Neural cell (in vitro differentiated cells): Measurements from ENCODE around the gene C4orf36. TPM values are rescaled to one million over a fixed set of nuclear protein-coding genes. Genes with fewer than 3 reads are reported as not detected.

Experiments
- H2AFZ ChIP-seq: fragments of 200-600, 300-800 bp; sonication (generic), shearing (Covaris generic); 2 replicates; pipeline ENCODE4 v1.6.0; 2014; ENCODE audit warnings: low read depth, mild to moderate bottlenecking, antibody characterized with exemption, low read length, moderate library complexity
- H3F3A ChIP-seq: fragments of 200-600 bp; shearing (Covaris generic); 2 replicates; pipeline ENCODE4 v1.6.1; 2016; ENCODE audit warnings: mild to moderate bottlenecking, moderate library complexity, mixed read lengths, antibody characterized with exemption, low read length; ENCODE audit not compliant: insufficient read depth, poor library complexity, severe bottlenecking
- H3K27ac ChIP-seq: fragments of 200-600, 300-800 bp; sonication (generic), shearing (Covaris generic); 2 replicates; pipeline ENCODE4 v1.5.1; 2014; ENCODE audit warnings: mild to moderate bottlenecking, low read length, moderate library complexity
- H3K27me3 ChIP-seq: fragments of 300-800, 200-600 bp; sonication (generic), shearing (Covaris generic); 2 replicates; pipeline ENCODE4 v1.6.0; 2014; ENCODE audit warnings: mild to moderate bottlenecking, low read depth, low read length, moderate library complexity; ENCODE audit not compliant: insufficient read depth
- H3K36me3 ChIP-seq: fragments of 300-800, 200-600 bp; sonication (generic), shearing (Covaris generic); 2 replicates; pipeline ENCODE4 v1.5.1; 2014; ENCODE audit warnings: mild to moderate bottlenecking, antibody characterized with exemption, low read length, moderate library complexity; ENCODE audit not compliant: insufficient read depth
- H3K4me2 ChIP-seq: fragments of 300-800, 200-600 bp; sonication (generic), shearing (Covaris generic); 2 replicates; pipeline ENCODE4 v1.6.0; 2014; ENCODE audit warnings: mild to moderate bottlenecking, low read length
- H3K4me3 ChIP-seq: fragments of 300-800, 200-600 bp; sonication (generic), shearing (Covaris generic); 2 replicates; pipeline ENCODE4 v1.5.1; 2014; ENCODE audit warnings: mild to moderate bottlenecking, low read length, moderate library complexity
- H3K79me2 ChIP-seq: fragments of 200-600 bp; shearing (Covaris generic); replicated peaks from 2 replicates; pipeline ENCODE4 v1.6.0; 2014; ENCODE audit warnings: mild to moderate bottlenecking, low read length, moderate library complexity; ENCODE audit not compliant: insufficient read depth
- H3K9ac ChIP-seq: fragments of 300-800, 200-600 bp; sonication (generic), shearing (Covaris generic); 2 replicates; pipeline ENCODE4 v1.6.1; 2016; ENCODE audit warnings: mild to moderate bottlenecking, low read length, mixed read lengths
- H3K9me2 ChIP-seq: fragments of 200-600 bp; shearing (Covaris generic); 2 replicates; pipeline ENCODE4 v1.6.1; 2016; ENCODE audit warnings: mild to moderate bottlenecking, low read length, mixed read lengths; ENCODE audit not compliant: insufficient read depth
- H3K9me3 ChIP-seq: fragments of 200-600, 300-800 bp; sonication (generic), shearing (Covaris generic); 2 replicates; pipeline ENCODE4 v1.6.1; 2016; ENCODE audit warnings: mild to moderate bottlenecking, mixed run types, low read length, moderate library complexity, mixed read lengths
- H4K20me1 ChIP-seq: fragments of 200-600 bp; shearing (Covaris generic); 2 replicates; pipeline ENCODE4 v1.6.1; 2016; ENCODE audit warnings: mild to moderate bottlenecking, mixed run types; ENCODE audit not compliant: insufficient read depth
- EP300 ChIP-seq: fragments of 450-650 bp; conservative IDR thresholded peaks from 2 replicates; pipeline ENCODE4 v1.6.1; 2014; ENCODE audit warnings: antibody characterized with exemption, mild to moderate bottlenecking, moderate library complexity; ENCODE audit not compliant: poor library complexity, severe bottlenecking
- EZH2 ChIP-seq: fragments of 200-600, 300-800 bp; shearing (Covaris generic), sonication (generic); IDR thresholded peaks from 2 replicates; pipeline ENCODE4 v1.6.1; 2014; ENCODE audit warnings: antibody characterized with exemption, low read length, borderline replicate concordance, mild to moderate bottlenecking; ENCODE audit not compliant: insufficient read depth, poor library complexity, severe bottlenecking
- MXI1 ChIP-seq: fragments of 450-650 bp; conservative IDR thresholded peaks from 2 replicates; pipeline ENCODE4 v1.6.1; 2014; ENCODE audit warnings: antibody characterized with exemption, mild to moderate bottlenecking; ENCODE audit not compliant: poor library complexity, severe bottlenecking
- POLR2AphosphoS5 ChIP-seq: IDR thresholded peaks from 2 replicates; pipeline ENCODE4 v1.6.1; 2012
- RAD21 ChIP-seq: fragments of 450-650 bp; conservative IDR thresholded peaks from 2 replicates; pipeline ENCODE4 v1.6.1; 2014; ENCODE audit warnings: antibody characterized with exemption, mild to moderate bottlenecking, moderate library complexity
- SMC3 ChIP-seq: fragments of 450-650 bp; conservative IDR thresholded peaks from 2 replicates; pipeline ENCODE4 v1.6.1; 2014; ENCODE audit warnings: antibody characterized with exemption, mild to moderate bottlenecking, moderate library complexity; ENCODE audit not compliant: poor library complexity
- TAF1 ChIP-seq: IDR thresholded peaks from 2 replicates; pipeline ENCODE4 v1.6.1; 2012; ENCODE audit warnings: low read depth
- polyA plus RNA-seq: library from polyadenylated mRNA; depleted of rRNA; stranded (reverse); fragments of >200 nt; gene quantifications from 2 replicates; pipeline ENCODE4 v1.2.3, GENCODE V29; 2014
- TF ChIP-seq, protein P1 (sequence below): IDR thresholded peaks from 2 replicates; pipeline ENCODE4 v1.6.1; 2012; ENCODE audit warnings: borderline replicate concordance
- TF ChIP-seq, protein P2 (sequence below): fragments of 450-650 bp; IDR thresholded peaks from 2 replicates; pipeline ENCODE4 v1.5.1; 2014; ENCODE audit warnings: antibody characterized with exemption, mild to moderate bottlenecking, moderate library complexity; ENCODE audit not compliant: poor library complexity, severe bottlenecking

The C4orf36 gene
- polyA plus RNA-seq, 1 donor from 2014 or later = 1.5 TPM

- no peaks in the 10 kb centered on the region for H3K79me2 ChIP-seq
Measured at GRCh38 chr4:86910820-86911684, 18.8 kb upstream of the C4orf36 start.

GRCh38 chr4:86910369-86910768 lies 18.1 kb upstream of the C4orf36 start:
- Histone ChIP-seq H3F3A (no peaks in the 10 kb centered on the region), H2AFZ (no peak overlapping the region), H3K27me3 (no peaks in the 10 kb centered on the region), H4K20me1 (no peaks in the 10 kb centered on the region), H3K9me3 (no peaks in the 10 kb centered on the region), H3K4me3 (no peak overlapping the region), H3K27ac (no peak overlapping the region), H3K9ac (no peak overlapping the region), H3K9me2 (no peaks in the 10 kb centered on the region), H3K4me2 (no peak overlapping the region), H3K79me2 (no peaks in the 10 kb centered on the region), H3K36me3 (no peaks in the 10 kb centered on the region)
- TF ChIP-seq TAF1 (no peak), RAD21 (no peak), SMC3 (no peak), POLR2AphosphoS5 (no peak), EZH2 (no peak), MXI1 (no peak), EP300 (no peak)
- TF ChIP-seq, protein P1, sequence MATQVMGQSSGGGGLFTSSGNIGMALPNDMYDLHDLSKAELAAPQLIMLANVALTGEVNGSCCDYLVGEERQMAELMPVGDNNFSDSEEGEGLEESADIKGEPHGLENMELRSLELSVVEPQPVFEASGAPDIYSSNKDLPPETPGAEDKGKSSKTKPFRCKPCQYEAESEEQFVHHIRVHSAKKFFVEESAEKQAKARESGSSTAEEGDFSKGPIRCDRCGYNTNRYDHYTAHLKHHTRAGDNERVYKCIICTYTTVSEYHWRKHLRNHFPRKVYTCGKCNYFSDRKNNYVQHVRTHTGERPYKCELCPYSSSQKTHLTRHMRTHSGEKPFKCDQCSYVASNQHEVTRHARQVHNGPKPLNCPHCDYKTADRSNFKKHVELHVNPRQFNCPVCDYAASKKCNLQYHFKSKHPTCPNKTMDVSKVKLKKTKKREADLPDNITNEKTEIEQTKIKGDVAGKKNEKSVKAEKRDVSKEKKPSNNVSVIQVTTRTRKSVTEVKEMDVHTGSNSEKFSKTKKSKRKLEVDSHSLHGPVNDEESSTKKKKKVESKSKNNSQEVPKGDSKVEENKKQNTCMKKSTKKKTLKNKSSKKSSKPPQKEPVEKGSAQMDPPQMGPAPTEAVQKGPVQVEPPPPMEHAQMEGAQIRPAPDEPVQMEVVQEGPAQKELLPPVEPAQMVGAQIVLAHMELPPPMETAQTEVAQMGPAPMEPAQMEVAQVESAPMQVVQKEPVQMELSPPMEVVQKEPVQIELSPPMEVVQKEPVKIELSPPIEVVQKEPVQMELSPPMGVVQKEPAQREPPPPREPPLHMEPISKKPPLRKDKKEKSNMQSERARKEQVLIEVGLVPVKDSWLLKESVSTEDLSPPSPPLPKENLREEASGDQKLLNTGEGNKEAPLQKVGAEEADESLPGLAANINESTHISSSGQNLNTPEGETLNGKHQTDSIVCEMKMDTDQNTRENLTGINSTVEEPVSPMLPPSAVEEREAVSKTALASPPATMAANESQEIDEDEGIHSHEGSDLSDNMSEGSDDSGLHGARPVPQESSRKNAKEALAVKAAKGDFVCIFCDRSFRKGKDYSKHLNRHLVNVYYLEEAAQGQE = no peak
- TF ChIP-seq, protein P2, sequence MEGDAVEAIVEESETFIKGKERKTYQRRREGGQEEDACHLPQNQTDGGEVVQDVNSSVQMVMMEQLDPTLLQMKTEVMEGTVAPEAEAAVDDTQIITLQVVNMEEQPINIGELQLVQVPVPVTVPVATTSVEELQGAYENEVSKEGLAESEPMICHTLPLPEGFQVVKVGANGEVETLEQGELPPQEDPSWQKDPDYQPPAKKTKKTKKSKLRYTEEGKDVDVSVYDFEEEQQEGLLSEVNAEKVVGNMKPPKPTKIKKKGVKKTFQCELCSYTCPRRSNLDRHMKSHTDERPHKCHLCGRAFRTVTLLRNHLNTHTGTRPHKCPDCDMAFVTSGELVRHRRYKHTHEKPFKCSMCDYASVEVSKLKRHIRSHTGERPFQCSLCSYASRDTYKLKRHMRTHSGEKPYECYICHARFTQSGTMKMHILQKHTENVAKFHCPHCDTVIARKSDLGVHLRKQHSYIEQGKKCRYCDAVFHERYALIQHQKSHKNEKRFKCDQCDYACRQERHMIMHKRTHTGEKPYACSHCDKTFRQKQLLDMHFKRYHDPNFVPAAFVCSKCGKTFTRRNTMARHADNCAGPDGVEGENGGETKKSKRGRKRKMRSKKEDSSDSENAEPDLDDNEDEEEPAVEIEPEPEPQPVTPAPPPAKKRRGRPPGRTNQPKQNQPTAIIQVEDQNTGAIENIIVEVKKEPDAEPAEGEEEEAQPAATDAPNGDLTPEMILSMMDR = no peak

More at GRCh38 chr4:86910820-86911684, 18.8 kb upstream of the C4orf36 start:
- Histone ChIP-seq H3K9me3 (no peaks in the 10 kb centered on the region), H3K4me2 (no peak overlapping the region), H3K9me2 (no peaks in the 10 kb centered on the region), H2AFZ (no peak overlapping the region), H3K9ac (no peak overlapping the region), H3K27ac (no peak overlapping the region), H3K4me3 (no peak overlapping the region), H4K20me1 (no peaks in the 10 kb centered on the region), H3F3A (no peaks in the 10 kb centered on the region), H3K27me3 (no peaks in the 10 kb centered on the region), H3K36me3 (no peaks in the 10 kb centered on the region)
- no peak for TF ChIP-seq EP300
- TF ChIP-seq RAD21 = no peak
- no peak for TF ChIP-seq TAF1
- TF ChIP-seq, protein P1 = no peak
- TF ChIP-seq POLR2AphosphoS5 = no peak
- TF ChIP-seq SMC3 = no peak
- no peak for TF ChIP-seq MXI1
- TF ChIP-seq EZH2 = no peak
- TF ChIP-seq, protein P2 = no peak
